ENCODE results near the gene TENT4A.

Gene TENT4A

DNA sequence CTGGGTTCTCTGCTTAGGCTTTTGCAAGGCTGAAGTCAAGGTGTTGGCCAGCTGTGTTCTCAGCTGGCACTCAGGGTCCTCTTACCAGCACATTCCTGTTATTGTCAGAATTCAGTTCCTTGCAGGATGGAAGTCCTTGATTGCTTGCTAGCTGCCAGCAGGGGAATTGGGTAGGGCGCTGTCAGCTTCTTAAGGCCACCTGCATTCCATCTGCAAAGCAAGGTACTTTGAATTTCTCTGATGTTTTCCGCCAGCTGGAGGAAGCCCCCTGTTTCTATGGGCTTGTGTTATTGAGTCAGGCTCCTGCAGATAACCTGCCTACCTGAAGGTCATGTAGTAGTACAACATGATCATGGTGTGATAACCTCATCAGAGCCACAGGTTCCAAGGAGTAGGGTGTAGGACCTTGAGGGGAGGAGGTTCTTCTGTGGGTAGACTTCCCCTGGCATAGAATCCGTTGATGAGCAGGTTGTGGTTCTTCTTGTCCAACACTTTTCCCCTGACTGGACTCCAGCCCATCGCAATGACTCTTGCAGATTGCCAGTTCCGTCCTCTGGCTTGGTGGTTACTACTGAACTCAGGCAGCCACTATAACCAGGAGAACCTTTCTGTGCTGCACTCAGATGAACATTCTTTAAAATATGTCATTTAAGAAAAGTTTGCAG lies 6.8 kb downstream of the TENT4A start:
- no peak overlapping the region for H3K27ac Mint-ChIP-seq
- H3K4me1 Mint-ChIP-seq: peaks cover 94% of the 10 kb centered on the region
- H3K9me3 Mint-ChIP-seq: no peaks in the 10 kb centered on the region
- no peak overlapping the region for H3K4me3 Mint-ChIP-seq
- no peaks in the 10 kb centered on the region for H3K27me3 Mint-ChIP-seq (ENCODE audit: low read depth)
- peaks cover 15% of the 10 kb centered on the region for H3K36me3 Mint-ChIP-seq (ENCODE audit: low read depth)
- TF ChIP-seq, protein P1, sequence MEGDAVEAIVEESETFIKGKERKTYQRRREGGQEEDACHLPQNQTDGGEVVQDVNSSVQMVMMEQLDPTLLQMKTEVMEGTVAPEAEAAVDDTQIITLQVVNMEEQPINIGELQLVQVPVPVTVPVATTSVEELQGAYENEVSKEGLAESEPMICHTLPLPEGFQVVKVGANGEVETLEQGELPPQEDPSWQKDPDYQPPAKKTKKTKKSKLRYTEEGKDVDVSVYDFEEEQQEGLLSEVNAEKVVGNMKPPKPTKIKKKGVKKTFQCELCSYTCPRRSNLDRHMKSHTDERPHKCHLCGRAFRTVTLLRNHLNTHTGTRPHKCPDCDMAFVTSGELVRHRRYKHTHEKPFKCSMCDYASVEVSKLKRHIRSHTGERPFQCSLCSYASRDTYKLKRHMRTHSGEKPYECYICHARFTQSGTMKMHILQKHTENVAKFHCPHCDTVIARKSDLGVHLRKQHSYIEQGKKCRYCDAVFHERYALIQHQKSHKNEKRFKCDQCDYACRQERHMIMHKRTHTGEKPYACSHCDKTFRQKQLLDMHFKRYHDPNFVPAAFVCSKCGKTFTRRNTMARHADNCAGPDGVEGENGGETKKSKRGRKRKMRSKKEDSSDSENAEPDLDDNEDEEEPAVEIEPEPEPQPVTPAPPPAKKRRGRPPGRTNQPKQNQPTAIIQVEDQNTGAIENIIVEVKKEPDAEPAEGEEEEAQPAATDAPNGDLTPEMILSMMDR (IDR thresholded peaks at IDR 0.05; ENCODE audit: unreplicated experiment in 3 of 3): no peak

- peaks cover 91% of the 10 kb centered on the region for H3K4me1 Mint-ChIP-seq
- no peak overlapping the region for H3K27ac Mint-ChIP-seq
- H3K9me3 Mint-ChIP-seq: no peaks in the 10 kb centered on the region
- no peaks in the 10 kb centered on the region for H3K27me3 Mint-ChIP-seq (ENCODE audit: low read depth)
- TF ChIP-seq, protein P1 (IDR thresholded peaks at IDR 0.05; ENCODE audit: unreplicated experiment in 3 of 3): no peak
- peaks cover 15% of the 10 kb centered on the region for H3K36me3 Mint-ChIP-seq (ENCODE audit: low read depth)
- H3K4me3 Mint-ChIP-seq: no peak overlapping the region
Measured at GRCh38 chr5:6720561-6720921, 7.3 kb downstream of the TENT4A start.

DNA sequence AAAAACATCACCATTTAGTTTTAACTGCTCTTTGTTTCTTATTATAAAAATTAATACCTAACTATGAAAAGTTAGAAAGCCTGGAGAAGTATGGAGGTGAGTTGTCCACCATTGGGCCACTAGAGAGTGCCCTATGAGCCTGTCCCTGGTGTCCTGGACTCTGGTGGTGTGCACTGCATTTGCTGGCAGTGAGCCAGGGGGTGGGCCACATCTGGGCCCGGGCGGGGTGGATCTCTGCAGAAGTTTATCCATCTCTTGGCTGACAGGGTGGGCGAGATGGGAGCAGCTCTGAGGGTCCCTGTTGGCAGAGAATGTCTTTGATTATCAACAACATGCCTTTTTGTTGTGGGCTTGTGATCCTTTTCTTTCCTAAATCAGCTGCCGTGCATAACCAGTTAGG lies 8.2 kb downstream of the TENT4A start:
- peaks cover 87% of the 10 kb centered on the region for H3K4me1 Mint-ChIP-seq
- H3K36me3 Mint-ChIP-seq (ENCODE audit: low read depth): peaks cover 18% of the 10 kb centered on the region
- no peaks in the 10 kb centered on the region for H3K27me3 Mint-ChIP-seq (ENCODE audit: low read depth)
- H3K27ac Mint-ChIP-seq: peak overlapping the region; percentile 54 to 68 (median 59)
- no peaks in the 10 kb centered on the region for H3K9me3 Mint-ChIP-seq
- H3K4me3 Mint-ChIP-seq: peak overlapping the region in 1 of 3 experiments; percentile 3
- TF ChIP-seq, protein P1 (IDR thresholded peaks at IDR 0.05; ENCODE audit: unreplicated experiment in 3 of 3): no peak

DNA sequence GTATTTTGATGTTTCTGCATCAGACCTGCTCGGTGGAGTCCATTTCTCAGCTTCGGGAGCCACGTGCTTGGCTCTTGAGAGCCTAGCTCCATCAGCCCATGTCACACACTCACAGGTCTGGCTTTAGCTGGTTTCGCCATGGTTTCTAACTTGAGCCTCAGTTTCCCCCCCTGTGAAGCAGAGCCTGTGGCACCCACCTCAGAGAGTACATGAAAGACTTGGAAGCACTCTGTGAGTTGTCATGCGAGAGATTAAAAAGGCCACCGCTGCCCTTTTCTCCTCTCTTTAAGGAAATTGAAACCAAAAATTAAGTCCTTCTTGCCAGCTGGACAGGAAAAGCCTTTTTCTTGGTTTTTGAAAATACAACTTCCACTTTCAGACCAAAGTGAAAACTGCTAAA lies 8.8 kb downstream of the TENT4A start:
- peak overlapping the region in 1 of 3 experiments; percentile 3 for H3K4me3 Mint-ChIP-seq
- H3K36me3 Mint-ChIP-seq (ENCODE audit: low read depth): peaks cover 23% of the 10 kb centered on the region
- no peaks in the 10 kb centered on the region for H3K9me3 Mint-ChIP-seq
- H3K27ac Mint-ChIP-seq: peak overlapping the region in 2 of 3 experiments; percentile 59 to 68
- TF ChIP-seq, protein P1 (IDR thresholded peaks at IDR 0.05; ENCODE audit: unreplicated experiment in 3 of 3): no peak
- no peaks in the 10 kb centered on the region for H3K27me3 Mint-ChIP-seq (ENCODE audit: low read depth)
- peaks cover 87% of the 10 kb centered on the region for H3K4me1 Mint-ChIP-seq

- Mint-ChIP-seq H3K4me1 (peaks cover 87% of the 10 kb centered on the region), H3K9me3 (no peaks in the 10 kb centered on the region), H3K4me3 (peak overlapping the region in 1 of 3 experiments; percentile 26), H3K27me3 (ENCODE audit: low read depth) (no peaks in the 10 kb centered on the region), H3K36me3 (ENCODE audit: low read depth) (peaks cover 25% of the 10 kb centered on the region), H3K27ac (peak overlapping the region; percentile 15 to 85 (median 42))
- TF ChIP-seq, protein P1 (IDR thresholded peaks at IDR 0.05; ENCODE audit: unreplicated experiment in 3 of 3): no peak
Measured at GRCh38 chr5:6723122-6723815, 10.0 kb downstream of the TENT4A start.
